Stomach smooth muscle (tissue), 2 donors: Measurements from ENCODE around the gene ZNF322.
A peak's percentile ranks its signal among the peaks of the same experiment; 100 is the strongest.

Source experiments
- H3K27ac ChIP-seq: one replicate; pipeline ENCODE4 v1.7.0; 2013; ENCODE audit warnings: mild to moderate bottlenecking, low read length, inconsistent platforms
- H3K27me3 ChIP-seq, 2 donors: one replicate each; pipeline ENCODE4 v1.7.0; 2013; ENCODE audit warnings: low read length in 2 of 2; ENCODE audit not compliant: insufficient read depth in 2 of 2, control insufficient read depth in 1 of 2
- H3K36me3 ChIP-seq, 2 donors: one replicate each; pipeline ENCODE4 v1.7.0; 2013; ENCODE audit warnings: low read length in 2 of 2; ENCODE audit not compliant: control insufficient read depth in 2 of 2, insufficient read depth in 2 of 2
- H3K4me1 ChIP-seq: one replicate; pipeline ENCODE4 v1.7.0; 2013; ENCODE audit warnings: low read length; ENCODE audit not compliant: control insufficient read depth, insufficient read depth
- H3K4me3 ChIP-seq, 2 donors: one replicate each; pipeline ENCODE4 v1.7.0; 2013; ENCODE audit warnings: low read length in 2 of 2
- H3K9ac ChIP-seq, 2 donors: one replicate each; pipeline ENCODE4 v1.7.0; 2013; ENCODE audit warnings: low read length in 2 of 2, mild to moderate bottlenecking in 1 of 2
- H3K9me3 ChIP-seq, 2 donors: one replicate each; pipeline ENCODE4 v1.7.0; 2013; ENCODE audit warnings: low read length in 2 of 2; ENCODE audit not compliant: control insufficient read depth in 2 of 2
- donor health status: healthy.
- donor health status: Pancreatic carcinoma.

The ZNF322 gene

DNA sequence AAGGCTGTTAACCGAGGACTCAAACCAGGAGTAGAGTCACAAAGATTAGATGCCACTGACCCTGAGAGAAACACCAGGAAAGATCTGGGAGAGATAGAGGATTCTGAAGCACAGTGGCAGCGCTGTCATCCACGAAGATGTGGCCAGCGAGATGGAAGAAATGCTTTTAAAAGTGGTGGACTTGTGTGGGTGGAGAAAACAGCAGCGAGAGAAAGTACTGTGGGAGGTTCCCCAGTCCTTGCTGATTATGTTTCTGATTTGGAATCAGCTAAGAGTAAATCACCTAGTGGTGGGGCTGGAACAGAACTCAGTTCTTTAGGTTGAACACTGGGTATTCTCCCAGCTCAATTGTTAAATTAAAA, 435 bp upstream of the ZNF322 start:
- Histone ChIP-seq H3K9me3 (no peaks in the 10 kb centered on the region), H3K27me3 (no peaks in the 10 kb centered on the region), H3K27ac (peak overlapping the region; percentile 77), H3K4me3 (peak overlapping the region; percentile 89 to 98), H3K4me1 (peaks cover 13% of the 10 kb centered on the region), H3K9ac (peak overlapping the region; percentile 88 to 96), H3K36me3 (no peaks in the 10 kb centered on the region)

DNA sequence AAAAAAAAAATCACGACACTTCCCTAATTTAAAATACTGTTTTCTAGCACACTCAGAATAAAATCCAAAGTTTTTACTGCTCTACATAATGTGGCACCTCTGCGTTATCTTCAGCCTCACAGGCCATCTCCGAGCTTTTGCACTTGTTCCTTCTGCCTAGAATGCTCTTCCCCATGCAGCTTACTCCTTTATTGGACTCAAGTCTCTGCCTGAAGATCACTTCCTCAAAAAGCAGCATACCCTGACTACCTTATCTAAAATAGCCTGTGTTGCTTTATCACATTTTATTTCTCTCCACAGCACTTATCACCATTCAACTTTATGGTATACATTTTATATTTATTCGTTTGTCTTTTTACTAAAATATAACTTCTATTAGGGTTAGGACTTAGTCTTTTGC, 2.3 kb downstream of the ZNF322 start:
- no peak overlapping the region for H3K9ac ChIP-seq
- H3K36me3 ChIP-seq: peaks cover 0 to 7% of the 10 kb centered on the region in 2 donors
- no peak overlapping the region for H3K4me3 ChIP-seq
- H3K9me3 ChIP-seq: no peaks in the 10 kb centered on the region
- H3K4me1 ChIP-seq: peaks cover 13% of the 10 kb centered on the region
- no peak overlapping the region for H3K27ac ChIP-seq
- H3K27me3 ChIP-seq: no peaks in the 10 kb centered on the region

DNA sequence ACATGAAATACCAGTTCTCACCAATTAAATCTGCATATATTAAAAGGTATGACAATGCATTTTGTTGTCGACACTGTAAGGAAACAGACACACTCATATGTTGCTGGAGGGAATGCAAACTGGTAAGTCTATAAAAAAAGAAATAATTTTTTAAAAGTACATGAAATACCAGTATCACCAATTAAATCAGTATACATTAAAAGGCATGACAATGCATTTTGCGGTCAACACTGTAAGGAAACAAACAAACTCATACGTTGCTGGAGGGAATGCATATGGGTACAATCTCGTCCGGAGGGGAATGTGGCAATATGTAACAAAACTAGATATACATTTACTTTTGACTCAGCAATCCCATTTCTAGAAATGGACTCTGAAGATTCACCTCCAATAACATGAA, 6.5 kb downstream of the ZNF322 start:
- Histone ChIP-seq H3K4me1 (peaks cover 2% of the 10 kb centered on the region), H3K4me3 (no peak overlapping the region), H3K9ac (no peak overlapping the region), H3K9me3 (no peaks in the 10 kb centered on the region), H3K27ac (no peak overlapping the region), H3K36me3 (peaks cover 0 to 7% of the 10 kb centered on the region in 2 donors), H3K27me3 (no peaks in the 10 kb centered on the region)

DNA sequence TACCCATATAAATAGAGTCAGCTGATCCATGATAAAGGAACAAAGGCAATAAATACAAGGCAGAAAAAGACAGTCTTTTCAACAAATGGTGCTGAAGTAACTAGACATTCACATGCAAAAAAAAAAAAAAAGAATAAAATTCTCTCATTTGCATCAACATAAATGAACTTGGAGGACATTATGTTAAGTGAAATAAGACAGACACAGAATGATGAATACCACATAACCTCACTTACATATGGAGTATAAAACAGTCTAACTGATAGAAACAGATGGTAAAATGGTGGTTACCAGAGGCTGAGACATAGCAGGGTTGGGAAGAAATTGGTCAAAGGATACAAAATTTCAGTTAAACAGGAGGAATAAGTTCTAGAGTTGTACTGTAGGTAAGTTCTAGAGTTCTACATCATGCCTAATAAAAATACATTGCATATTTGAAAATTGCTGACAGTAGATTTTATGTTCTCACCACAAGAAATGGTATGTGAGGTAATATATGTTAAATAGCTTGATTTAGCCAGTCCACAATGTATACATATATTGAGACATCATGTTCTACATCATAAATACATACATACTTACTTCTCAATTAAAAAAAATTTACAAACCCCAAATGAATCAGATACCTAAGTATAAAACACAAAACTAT, 8.3 kb downstream of the ZNF322 start:
- H3K9ac ChIP-seq: no peak overlapping the region
- H3K27me3 ChIP-seq: no peaks in the 10 kb centered on the region
- no peaks in the 10 kb centered on the region for H3K4me1 ChIP-seq
- H3K27ac ChIP-seq: no peak overlapping the region
- H3K4me3 ChIP-seq: no peak overlapping the region
- no peaks in the 10 kb centered on the region for H3K9me3 ChIP-seq
- H3K36me3 ChIP-seq: peaks cover 0 to 7% of the 10 kb centered on the region in 2 donors

DNA sequence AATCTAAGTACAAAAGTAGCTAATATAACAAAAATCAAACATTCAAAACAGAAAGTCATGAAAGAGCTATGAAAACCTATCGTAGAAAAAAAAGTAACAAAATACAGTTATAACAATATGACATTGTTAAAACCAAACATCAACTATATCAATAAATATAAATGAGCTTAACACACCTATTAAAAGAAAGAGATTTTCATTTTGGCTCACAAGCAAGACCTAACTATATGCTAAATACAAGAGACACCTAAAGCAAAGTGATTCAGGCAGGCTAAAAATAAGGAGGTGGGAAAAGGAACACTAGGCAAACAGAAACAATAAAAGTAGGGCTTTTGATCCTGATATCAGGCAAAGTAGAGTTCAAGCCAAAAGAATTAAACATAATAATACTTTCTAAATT, 13.5 kb downstream of the ZNF322 start:
- Histone ChIP-seq H3K4me1 (no peaks in the 10 kb centered on the region), H3K4me3 (no peak overlapping the region), H3K27me3 (no peaks in the 10 kb centered on the region), H3K36me3 (peaks cover 9 to 15% of the 10 kb centered on the region in 2 donors), H3K9me3 (no peaks in the 10 kb centered on the region), H3K9ac (no peak overlapping the region), H3K27ac (no peak overlapping the region)

DNA sequence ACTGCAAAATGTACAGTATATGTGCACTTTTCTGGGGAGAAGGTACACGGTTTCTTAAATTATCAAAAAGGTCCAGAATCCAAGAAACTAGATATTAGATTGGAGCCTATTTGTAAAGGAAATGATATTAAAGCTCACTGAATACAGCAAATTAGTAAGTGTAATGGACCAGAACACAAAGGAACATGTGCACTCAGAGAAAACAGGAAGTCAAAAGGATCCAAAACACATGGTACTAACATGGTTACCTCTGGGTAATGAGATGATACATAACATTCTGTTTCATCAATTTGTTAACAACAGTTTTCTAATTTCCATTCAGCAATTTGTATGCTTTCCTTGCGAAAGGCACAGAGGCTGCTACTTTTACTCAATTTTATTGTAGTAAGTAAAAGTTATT, 18.7 kb downstream of the ZNF322 start:
- no peak overlapping the region for H3K9ac ChIP-seq
- no peak overlapping the region for H3K4me3 ChIP-seq
- H3K9me3 ChIP-seq: no peaks in the 10 kb centered on the region
- no peaks in the 10 kb centered on the region for H3K27me3 ChIP-seq
- peaks cover 23 to 24% of the 10 kb centered on the region in 2 donors for H3K36me3 ChIP-seq
- H3K4me1 ChIP-seq: no peaks in the 10 kb centered on the region
- H3K27ac ChIP-seq: no peak overlapping the region

DNA sequence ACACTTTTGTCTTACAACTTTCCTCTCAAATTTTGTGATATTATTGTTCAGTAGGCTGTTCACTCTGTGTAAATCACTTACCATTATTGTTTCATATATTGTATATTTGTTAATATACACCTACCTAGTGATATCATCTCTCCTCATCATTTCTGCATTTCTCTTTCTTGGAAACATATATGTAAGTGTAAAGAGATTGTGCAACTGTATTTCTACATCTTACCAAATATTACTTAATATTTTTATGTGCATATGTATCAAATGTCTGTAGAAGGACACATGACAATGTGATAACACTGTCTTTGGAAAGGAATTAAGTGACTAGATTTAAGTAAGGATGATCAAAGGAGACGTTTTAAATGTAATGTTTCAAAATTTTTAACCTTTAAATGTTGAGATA, 30.2 kb downstream of the ZNF322 start:
- Histone ChIP-seq H3K9ac (no peak overlapping the region), H3K27me3 (no peaks in the 10 kb centered on the region), H3K27ac (no peak overlapping the region), H3K4me1 (no peaks in the 10 kb centered on the region), H3K36me3 (peaks cover 4% of the 10 kb centered on the region in 2 donors), H3K9me3 (no peaks in the 10 kb centered on the region), H3K4me3 (no peak overlapping the region)

DNA sequence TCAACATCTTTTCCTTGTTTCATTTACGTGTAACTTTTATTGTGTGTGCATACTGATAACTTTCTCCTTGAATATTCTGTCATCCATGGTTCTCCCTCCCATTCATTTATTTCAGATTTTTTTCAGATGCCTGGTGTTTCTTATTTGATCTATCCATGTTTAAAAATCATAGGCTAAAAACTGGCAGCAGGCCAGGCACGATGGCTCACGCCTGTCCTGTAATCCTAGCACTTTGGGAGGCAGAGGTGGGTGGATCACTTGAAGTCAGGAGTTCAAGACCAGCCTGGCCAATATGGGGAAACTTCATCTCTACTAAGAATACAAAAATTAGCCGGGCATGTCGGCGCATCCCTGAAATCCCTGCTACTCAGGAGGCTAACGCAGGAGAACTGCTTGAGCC, 31.7 kb downstream of the ZNF322 start:
- Histone ChIP-seq H3K4me1 (no peaks in the 10 kb centered on the region), H3K36me3 (no peaks in the 10 kb centered on the region), H3K27ac (no peak overlapping the region), H3K9me3 (no peaks in the 10 kb centered on the region), H3K9ac (no peak overlapping the region), H3K27me3 (no peaks in the 10 kb centered on the region), H3K4me3 (no peak overlapping the region)

DNA sequence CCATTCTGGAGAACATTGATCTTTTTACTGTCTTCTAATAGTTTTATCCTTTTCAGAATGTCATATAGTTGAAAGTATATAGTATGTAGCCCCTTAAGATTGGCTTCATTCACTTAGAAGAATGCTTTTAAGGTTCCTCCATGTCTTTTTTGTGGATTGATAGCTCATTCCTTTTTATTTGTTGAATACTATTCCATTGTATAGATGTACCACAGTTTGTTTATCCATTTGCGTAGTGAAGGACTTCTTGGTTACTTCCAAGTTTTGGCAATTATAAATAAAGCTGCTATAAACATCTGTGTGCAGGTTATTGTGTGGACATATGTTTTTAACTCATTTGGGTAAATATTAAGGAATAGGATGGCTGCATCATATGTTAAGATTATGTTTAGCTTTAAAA, 35.0 kb downstream of the ZNF322 start:
- H3K36me3 ChIP-seq: no peaks in the 10 kb centered on the region
- no peak overlapping the region for H3K27ac ChIP-seq
- no peaks in the 10 kb centered on the region for H3K4me1 ChIP-seq
- no peaks in the 10 kb centered on the region for H3K27me3 ChIP-seq
- H3K9me3 ChIP-seq: no peaks in the 10 kb centered on the region
- no peak overlapping the region for H3K4me3 ChIP-seq
- no peak overlapping the region for H3K9ac ChIP-seq

DNA sequence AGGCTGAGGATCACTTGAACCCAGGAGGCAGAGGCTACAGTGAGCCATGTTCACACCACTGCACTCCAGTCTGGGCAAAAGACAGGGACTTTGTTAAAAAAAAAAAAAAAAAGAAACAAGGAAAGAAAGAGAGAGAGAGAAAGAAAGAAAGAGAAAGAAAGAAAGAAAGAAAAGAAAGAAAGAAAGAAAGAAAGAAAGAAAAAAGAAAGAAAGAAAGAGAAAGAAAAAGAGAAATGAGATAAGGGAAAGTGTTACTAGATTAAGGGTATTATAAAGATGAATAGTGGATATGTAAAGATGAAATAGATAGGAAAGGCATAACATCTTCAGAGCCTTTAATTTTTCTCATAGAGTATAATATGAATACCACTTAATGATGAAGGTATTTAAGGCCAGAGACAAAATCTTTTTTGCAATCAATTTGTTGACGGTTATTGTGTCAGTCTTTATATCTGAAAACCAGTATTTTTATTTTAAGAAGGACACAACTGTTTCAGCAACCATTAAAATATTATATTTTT, 36.1 kb downstream of the ZNF322 start:
- Histone ChIP-seq H3K27me3 (no peaks in the 10 kb centered on the region), H3K27ac (no peak overlapping the region), H3K36me3 (no peaks in the 10 kb centered on the region), H3K9ac (no peak overlapping the region), H3K4me3 (no peak overlapping the region), H3K4me1 (no peaks in the 10 kb centered on the region), H3K9me3 (no peaks in the 10 kb centered on the region)
